Coronary artery (tissue), 2 donors: ENCODE data around the gene WDFY4.

Source experiments
- DNase-seq: peaks from one replicate; pipeline ENCODE4 v3.0.0-alpha.2; 2017; ENCODE audit warnings: low spot score
- H3K27ac ChIP-seq, 2 donors: fragments of 200-600 bp; sonication (generic); one replicate each; pipeline ENCODE4 v1.5.1; 2016 to 2019
- H3K4me3 ChIP-seq: fragments of 200-600 bp; sonication (generic); 2 replicates; pipeline ENCODE4 v1.5.1; 2016; ENCODE audit warnings: mild to moderate bottlenecking, moderate library complexity
- CTCF ChIP-seq: fragments of 200-600 bp; sonication (generic); IDR thresholded peaks from one replicate; pipeline ENCODE4 v1.5.1; 2019; ENCODE audit warnings: antibody characterized with exemption

Gene WDFY4

GRCh38 chr10:48670978-48671913 lies 13.4 kb upstream of the WDFY4 start:
- no peak overlapping the region for H3K27ac ChIP-seq
- DNase-seq: no peak
- H3K4me3 ChIP-seq: no peak overlapping the region

GRCh38 chr10:48671914-48672595 lies 12.6 kb upstream of the WDFY4 start:
- no peak for DNase-seq
- Histone ChIP-seq H3K4me3 (no peak overlapping the region), H3K27ac (no peak overlapping the region)
- TF ChIP-seq CTCF: no peak

More at GRCh38 chr10:48670978-48671913, 13.4 kb upstream of the WDFY4 start:
- TF ChIP-seq CTCF: no peak

GRCh38 chr10:48672596-48673265 lies 11.9 kb upstream of the WDFY4 start:
- no peak for DNase-seq
- TF ChIP-seq CTCF: no peak
- Histone ChIP-seq H3K4me3 (no peak overlapping the region), H3K27ac (no peak overlapping the region)

GRCh38 chr10:48677625-48678024 lies 7.0 kb upstream of the WDFY4 start:
- H3K27ac ChIP-seq: no peak overlapping the region
- no peak for DNase-seq
- no peak for TF ChIP-seq CTCF
- no peak overlapping the region for H3K4me3 ChIP-seq

GRCh38 chr10:48678041-48678440 lies 6.6 kb upstream of the WDFY4 start:
- Histone ChIP-seq H3K27ac (no peak overlapping the region), H3K4me3 (no peak overlapping the region)
- no peak for TF ChIP-seq CTCF
- no peak for DNase-seq

- H3K27ac ChIP-seq: no peak overlapping the region
- no peak overlapping the region for H3K4me3 ChIP-seq
- no peak for DNase-seq
- no peak for TF ChIP-seq CTCF
These were observed 2.9 kb upstream of the WDFY4 start for GRCh38 chr10:48681740-48682139.
